CD4-positive, alpha-beta T cell treated with Interleukin-4 for 1 hour (primary cell): ENCODE results near the gene MAG.

Experiments
- DNase-seq, 2 donors: peaks; one replicate each; pipeline ENCODE4 v3.0.0-alpha.2; 2020 to 2022

MAG gene

DNA sequence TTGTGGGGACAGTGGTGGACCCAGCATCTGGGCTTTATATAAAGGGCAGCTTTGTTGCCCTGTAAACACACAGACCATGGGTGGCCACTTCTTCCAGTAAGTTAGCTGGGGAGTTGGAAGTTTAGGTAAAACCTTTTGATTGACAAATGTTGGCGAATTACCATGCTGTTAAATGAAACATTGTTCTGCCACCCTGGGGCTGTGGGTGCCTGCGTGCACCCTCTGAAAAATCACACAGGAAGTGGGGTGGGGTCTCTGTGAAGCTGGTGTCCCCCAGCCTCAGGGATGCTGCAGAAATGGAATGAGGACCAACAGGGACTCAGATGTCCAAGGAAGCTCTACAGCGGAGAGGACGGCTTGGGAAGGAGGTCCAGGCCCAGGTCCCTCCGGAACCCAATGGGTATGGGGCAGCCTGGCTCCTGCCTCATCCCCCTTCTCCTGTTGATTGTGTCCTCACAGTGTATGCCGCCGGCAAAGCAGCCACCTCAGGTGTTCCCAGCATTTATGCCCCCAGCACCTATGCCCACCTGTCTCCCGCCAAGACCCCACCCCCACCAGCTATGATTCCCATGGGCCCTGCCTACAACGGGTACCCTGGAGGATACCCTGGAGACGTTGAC lies 26.0 kb upstream of the MAG start:
- no peak for DNase-seq

DNA sequence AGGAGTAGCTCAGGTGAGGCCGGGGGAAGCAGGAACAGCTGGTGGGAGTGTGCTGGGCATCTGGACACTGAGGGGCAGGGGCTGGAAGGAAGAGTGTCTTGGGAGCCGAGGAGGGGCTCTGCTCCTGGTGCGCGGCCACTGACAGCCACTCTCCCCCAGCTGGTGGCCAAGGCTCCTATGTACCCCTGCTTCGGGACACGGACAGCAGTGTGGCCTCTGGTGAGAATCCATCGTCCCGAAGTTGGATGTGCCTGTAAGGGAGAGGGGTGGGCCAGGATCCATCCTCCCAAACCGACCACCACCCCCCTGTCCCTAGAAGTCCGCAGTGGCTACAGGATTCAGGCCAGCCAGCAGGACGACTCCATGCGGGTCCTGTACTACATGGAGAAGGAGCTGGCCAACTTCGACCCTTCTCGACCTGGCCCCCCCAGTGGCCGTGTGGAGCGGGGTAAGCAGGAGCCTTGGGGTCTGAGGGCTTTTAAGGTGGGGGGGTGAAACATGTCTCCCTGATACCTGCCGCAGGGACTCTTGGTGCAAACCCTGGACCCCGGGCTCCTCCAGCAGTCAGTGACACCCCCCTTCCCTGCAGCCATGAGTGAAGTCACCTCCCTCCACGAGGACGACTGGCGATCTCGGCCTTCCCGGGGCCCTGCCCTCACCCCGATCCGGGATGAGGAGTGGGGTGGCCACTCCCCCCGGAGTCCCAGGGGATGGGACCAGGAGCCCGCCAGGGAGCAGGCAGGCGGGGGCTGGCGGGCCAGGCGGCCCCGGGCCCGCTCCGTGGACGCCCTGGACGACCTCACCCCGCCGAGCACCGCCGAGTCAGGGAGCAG lies 25.2 kb upstream of the MAG start:
- no peak for DNase-seq

DNA sequence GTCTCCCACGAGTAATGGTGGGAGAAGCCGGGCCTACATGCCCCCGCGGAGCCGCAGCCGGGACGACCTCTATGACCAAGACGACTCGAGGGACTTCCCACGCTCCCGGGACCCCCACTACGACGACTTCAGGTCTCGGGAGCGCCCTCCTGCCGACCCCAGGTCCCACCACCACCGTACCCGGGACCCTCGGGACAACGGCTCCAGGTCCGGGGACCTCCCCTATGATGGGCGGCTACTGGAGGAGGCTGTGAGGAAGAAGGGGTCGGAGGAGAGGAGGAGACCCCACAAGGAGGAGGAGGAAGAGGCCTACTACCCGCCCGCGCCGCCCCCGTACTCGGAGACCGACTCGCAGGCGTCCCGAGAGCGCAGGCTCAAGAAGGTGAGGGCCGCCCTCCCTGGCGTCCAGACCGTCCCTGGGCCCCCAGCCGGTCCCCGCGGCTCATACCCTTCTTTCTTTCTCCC lies 24.6 kb upstream of the MAG start:
- peak in 1 of 2 donors; percentile 37 for DNase-seq

DNA sequence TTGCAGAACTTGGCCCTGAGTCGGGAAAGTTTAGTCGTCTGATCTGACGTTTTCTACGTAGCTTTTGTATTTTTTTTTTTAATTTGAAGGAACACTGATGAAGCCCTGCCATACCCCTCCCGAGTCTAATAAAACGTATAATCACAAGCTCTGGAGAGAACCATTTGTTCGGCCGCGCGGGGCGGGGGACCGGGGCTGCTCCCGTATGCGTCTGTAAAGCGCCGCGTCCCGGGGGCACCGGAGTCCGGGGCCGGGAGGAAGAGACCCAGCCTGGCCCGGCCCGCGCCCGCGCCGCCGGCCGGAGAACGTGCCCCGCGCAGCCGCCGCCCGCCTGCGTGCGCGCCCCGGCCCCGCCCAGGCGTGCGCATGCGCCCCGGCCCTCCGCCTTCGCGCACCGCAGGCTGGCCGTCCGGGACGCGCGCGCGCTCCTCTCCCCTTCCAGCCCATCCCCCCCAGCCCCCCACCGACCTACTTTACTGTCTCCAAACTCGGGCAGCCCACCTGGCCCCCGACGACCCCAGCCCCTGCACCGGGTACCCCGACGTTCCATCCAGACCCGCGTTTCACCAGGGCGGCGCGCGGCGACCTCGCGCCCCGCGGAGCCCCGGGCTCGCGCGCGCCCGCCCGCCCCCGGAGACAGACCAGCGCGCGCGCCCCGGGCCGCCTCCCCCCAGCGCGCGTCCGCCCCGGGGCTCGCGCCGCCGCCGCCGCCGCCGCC lies 24.0 kb upstream of the MAG start:
- DNase-seq = peak; percentile 76 to 78

DNA sequence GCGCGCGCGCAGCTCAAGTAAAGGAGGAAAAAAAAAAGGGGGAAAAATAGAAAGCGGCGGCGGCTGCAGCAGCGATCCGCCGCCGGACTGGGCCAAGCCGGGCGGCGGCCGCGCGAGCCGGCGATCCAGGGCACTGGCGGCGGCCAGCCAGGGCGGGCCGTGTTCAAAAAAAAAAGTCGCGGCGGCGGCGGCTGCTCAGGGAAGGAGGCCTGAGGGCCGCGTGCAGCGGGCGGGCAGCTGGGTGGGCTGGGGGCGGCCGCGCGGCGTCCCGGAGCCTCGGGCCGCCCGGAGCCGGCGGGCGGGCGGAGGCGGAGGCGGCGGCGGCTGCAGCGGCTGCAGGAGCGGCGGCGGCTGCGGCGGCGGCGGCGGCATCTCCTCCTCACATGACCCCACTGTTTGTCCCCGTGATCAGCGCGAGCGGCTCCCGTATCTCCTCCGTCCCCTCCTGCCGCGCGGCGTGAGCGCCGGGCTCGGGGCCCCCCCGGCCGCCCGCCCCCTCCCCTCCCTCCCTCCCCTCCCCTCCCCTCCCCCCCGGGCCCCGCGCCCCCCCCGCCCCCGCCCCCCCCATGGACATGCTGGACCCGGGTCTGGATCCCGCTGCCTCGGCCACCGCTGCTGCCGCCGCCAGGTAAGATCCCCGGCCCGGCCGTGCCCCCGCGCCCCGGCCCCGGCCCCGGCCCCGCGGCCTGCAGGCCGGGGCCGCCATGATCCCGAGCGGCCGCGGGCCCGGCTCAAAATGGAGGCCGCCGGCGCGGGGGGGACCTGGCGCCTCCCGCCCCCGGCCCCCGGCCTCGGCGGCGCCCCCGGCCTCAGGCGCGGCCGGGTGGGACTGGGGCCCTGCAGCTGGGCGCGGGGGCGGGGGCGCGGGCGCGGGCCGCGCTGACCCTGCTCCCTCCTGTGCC lies 23.2 kb upstream of the MAG start, which contains the start of gene USF2:
Gene USF2, plus strand, starts transcription at position 427 of the 902 bp plus-strand sequence. Its CDS starts 140 bp downstream, at position 567.
- peak; percentile 63 to 72 for DNase-seq

DNA sequence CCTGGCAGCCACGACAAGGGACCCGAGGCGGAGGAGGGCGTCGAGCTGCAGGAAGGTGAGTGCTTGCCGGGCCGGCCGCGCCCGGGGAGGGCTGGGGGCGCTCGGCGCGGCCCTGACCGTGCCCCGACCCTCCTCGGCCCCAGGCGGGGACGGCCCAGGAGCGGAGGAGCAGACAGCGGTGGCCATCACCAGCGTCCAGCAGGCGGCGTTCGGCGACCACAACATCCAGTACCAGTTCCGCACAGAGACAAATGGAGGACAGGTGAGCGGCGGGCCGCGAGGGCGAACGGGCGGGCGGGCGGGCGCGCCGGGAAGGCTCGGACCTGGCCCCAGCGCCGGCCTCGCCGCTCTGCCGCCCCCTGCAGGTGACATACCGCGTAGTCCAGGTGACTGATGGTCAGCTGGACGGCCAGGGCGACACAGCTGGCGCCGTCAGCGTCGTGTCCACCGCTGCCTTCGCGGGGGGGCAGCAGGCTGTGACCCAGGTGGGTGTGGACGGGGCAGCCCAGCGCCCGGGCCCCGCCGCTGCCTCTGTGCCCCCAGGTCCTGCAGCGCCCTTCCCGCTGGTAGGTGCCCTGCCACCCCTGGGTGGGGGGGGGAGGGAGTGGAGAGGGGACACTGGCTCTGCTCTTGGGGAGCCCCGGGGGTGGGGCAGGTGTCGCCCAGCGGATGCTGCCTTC lies 22.4 kb upstream of the MAG start:
- peak; percentile 84 to 88 for DNase-seq

DNA sequence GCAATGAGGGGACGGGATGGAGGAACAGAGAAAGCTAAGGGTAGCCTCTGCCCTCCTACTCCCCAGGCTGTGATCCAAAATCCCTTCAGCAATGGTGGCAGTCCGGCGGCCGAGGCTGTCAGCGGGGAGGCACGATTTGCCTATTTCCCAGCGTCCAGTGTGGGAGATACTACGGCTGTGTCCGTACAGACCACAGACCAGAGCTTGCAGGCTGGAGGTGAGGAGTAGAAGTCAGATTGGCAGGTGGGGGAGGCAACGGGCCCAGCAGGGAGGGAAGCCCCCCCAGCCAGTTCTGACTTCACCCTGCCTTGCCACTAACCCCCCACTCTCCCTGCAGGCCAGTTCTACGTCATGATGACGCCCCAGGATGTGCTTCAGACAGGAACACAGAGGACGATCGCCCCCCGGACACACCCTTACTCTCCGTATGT lies 21.6 kb upstream of the MAG start:
- DNase-seq = no peak

DNA sequence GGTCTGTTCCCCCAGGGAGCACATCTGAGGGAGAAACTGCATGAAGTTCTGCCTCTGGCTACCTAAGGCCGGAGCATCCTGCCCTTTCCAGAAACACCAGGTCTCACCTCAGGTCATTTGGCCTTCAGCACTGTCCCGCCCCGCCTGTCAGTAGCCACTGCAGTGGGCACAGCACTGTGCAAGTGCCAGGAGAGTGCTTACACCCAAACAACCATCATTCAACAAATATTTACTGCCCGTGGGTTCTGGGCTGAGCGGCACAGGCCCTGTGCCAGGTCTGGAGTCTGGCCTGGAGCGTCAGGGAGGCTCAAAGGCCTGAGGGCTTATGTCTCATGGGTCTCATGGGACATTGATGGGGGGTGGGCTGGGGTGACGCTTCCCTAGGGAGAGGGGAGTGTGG lies 20.4 kb upstream of the MAG start:
- DNase-seq = no peak

DNA sequence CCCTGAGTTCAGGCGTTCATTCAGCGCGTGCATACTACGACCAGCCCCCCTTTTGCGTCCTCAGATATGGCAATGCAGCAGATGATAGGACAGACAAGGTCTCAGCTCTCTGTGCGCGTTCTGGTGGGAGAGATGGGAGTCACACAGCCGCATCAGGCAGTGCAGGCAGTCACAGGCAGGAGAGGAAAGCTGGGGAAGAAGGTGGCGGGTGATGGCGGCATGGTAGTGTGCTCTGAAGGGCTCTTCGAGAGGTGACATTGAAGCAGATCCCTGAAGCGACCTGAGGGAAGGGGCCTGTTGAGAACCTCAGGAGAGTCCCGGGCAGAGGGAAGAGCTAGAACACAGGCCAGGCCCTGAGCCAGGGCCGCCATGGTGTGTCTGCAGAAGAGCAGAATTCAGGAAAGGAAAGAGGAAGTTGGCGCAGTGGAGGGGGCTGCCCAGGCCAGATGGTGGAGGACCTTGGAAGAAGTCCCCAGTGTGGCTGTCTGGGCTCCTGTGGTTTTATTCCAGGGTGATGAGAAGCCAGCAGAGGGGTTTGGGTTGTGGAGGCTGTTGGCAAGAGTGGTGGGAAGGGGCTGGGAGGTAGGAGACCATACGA lies 19.7 kb upstream of the MAG start:
- peak in 1 of 2 donors; percentile 30 for DNase-seq

DNA sequence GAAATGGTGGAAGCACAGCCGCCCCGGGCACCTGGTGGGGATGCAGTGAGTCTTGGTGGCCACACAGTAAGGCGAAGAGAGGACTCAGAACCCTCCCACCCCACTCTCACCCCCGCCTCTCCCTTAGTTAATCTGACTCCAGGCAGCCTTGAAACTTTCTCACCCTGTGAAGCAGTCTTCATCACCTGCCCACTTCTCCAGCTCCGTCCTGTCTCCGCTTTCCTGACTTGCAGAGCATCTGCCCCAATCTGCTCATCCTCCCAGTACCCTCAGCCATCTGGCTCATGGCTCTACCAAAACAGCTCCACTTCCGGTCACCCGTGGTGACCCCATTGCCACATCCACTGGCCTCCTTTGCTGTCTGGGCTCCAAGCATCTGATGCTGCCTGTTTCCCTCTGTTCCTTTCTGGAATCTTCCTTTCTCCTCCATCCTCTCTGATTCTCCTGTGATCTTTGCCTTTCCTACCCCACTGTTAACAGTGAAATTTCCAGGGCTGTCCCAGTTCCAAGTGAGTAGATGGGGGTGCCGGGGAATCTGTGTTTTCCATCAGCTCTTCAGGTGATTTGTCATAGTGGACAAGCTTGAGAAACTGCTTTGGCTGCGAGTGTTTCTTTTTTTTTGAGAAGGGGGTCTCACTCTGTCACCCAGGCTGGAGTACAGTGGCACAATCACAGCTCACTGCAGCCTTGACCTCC lies 18.9 kb upstream of the MAG start:
- DNase-seq = no peak

DNA sequence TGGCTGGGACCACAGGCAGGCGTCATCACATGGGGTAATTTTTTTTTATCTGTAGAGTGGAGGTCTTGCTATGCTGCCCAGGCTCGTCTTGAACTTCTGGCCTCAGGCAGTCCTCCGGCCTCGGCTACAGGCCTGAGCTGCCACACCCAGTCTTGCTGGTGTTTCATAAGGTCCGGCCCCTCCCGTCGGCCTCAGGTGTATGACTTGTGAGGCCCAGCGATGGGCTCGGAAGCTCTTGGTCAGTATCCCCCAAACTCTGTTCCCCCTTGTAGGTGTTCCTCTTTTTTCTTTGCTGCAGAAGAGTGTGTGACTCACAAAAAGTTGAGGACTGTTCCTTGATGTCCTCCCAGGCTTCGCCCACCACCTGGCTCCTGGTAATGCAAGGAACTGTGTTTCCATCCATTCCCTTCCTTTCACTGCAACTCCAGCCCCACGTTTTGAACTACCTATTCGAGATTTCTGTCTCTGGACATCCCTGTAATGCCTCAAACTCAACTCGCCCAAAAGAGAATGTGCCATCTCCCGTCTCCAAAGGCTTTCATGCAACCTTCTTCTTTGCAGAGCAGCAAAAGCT lies 18.2 kb upstream of the MAG start:
- no peak for DNase-seq

DNA sequence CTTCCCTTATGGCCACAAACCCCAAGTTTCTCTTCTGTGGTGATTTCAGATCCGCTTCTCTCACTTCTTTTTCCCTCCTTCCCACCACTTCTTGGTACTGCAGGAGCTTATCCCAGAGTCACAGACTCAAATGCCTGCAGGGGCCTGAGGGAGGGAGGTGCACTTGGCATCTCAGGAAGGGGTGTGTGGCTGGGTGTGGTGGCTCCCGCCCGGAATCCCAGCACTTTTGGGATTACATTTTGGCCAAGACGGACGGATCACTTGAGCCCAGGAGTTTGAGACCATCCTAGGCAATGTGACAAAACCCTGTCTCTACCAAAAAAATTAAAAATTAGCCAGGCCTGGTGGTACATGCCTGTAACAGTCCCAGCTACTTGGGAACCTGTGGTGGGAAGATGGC lies 17.6 kb upstream of the MAG start:
- DNase-seq = no peak

DNA sequence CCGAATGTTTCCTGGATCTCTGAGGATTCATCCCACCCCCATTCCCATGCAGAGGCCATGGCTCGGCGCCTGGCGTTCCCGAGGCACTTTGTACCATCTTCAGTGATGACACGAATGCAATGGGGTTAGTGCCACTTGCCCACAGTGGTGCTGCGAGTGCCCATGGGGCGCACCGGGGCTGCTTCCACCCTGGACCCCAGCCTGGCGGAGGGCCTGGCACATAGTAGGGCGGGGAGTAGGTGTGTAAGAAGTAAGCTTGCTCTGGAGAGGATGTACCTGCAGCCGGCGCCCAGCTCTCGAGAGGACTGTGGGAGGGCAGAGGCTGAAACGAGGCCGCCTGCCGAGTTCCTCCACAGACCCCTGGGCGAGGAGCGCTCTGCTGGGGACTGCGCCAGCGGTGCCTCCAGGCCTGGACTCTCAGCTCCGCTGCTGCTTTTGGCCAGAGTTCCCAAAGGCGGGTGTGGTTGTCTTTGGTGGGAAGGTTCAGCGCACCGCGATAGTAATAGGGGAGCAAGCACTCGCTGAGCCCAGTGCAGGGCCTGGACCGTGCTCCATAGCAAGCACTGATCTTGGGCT lies 15.2 kb upstream of the MAG start:
- DNase-seq = no peak

DNA sequence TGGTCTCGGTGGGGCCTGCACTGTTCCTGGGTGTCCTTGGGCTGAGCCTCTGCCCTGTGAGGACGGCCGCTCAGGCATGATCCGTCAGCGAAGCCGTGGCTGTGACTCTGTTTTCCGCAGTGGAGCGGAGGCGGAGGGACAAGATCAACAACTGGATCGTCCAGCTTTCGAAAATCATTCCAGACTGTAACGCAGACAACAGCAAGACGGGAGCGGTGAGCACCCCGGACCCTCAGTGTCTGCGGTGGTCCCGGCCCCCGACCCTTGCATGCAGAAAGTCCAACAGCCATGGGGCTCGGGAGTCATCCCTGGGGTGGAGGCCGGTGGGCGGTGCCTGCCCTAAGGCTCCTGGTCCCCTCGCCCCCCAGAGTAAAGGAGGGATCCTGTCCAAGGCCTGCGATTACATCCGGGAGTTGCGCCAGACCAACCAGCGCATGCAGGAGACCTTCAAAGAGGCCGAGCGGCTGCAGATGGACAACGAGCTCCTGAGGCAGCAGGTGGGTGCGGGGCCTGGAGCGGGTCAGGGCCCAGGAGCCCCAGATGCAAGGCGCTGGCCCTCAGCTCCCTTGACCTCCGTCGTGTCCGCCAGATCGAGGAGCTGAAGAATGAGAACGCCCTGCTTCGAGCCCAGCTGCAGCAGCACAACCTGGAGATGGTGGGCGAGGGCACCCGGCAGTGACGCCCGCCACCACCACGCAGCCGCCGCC lies 13.2 kb upstream of the MAG start:
- no peak for DNase-seq

DNA sequence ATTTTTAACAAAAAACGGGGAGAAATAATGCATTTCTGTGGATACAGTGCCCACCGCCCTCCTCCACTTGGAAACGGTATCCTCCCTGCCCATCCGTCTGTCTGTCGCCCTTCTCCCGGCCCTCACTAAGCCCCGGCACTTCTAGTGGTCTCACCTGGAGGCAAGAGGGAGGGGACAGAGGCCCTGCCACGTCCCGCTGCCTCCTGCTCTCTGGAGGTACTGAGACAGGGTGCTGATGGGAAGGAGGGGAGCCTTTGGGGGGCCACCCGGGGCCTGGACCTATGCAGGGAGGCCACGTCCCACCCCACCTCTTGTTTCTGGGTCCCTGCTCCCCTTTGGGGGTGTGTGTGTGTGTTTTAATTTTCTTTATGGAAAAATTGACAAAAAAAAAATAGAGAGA lies 12.6 kb upstream of the MAG start:
- no peak for DNase-seq

DNA sequence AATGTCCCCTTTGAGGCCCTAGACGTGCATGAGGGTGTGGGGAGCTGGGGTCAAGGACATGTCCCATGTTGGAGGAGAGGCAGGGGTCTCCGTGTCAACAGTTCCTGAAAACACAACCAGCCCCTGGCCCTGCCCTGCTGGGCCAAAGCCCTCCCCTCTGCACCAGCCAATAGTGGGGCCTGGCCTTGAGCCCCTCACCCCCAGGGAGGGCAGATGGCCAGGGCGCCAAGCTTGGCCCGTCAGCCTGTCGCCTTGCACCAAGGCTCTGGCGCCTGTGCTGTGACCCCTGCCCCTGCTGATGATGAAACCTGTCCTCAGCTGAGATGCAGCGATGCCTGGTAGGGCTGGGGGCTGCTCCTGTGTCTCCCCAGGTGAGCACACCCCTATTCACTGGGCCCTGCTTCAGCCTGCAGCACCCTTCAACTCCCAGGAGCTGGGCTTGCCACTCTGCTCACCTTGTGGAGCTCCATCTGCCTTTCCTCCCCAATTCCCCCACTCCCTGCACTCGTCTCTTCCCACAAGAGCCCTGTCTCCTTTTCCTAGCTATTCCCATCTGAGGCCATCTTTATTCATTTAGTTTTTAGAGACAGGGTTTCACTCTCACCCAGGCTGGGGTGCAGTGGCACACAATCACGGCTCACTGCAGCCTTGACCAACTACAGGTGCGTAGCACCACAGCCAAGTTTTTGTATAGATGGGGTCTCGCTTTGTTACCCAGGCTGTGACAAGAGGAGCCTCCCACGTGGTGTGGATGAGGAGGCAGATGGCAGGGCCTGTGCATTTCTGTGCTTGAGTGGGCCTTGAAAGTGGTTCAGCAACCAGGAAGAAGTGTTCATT lies 11.8 kb upstream of the MAG start:
- DNase-seq = no peak

DNA sequence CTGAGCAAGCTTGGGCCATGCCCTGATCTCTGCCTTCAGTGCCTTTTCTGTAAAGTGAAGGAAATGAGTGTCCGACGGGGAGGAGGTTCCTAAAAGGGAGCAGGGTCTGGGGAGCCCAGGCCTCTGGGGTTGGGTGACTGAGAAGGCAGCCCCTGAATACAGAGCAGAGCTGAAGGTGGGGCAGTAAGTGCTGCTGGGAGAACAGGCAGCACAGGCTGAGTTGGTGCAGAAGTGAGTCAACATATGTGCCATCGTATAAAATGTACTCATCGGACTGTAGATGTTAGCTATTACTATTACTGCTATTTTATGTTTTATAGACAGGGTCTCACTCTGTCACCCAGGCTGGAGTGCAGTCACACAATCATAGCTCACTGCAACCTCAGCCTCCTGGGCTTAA lies 10.7 kb upstream of the MAG start:
- no peak for DNase-seq
